ENCODE results near the gene PTPRF. TPM values are rescaled to one million over a fixed set of nuclear protein-coding genes. Genes with fewer than 3 reads are reported as not detected.
"Not testable (repeated sequence)": the region's sequence is repeated elsewhere in the genome, so short reads cannot be mapped to it uniquely, and the experiment has no call there.

PTPRF gene
- total and polyA plus RNA-seq, 12 donors, result 1.7 to 10.3 (median 4.5) TPM

- Histone ChIP-seq H3K4me1 (no peaks in the 10 kb centered on the region), H3K9me3 (no peaks in the 10 kb centered on the region), H3K4me3 (no peak overlapping the region), H3K36me3 (no peaks in the 10 kb centered on the region), H3K27ac (no peak overlapping the region), H3K27me3 (peaks cover 0 to 6% (median 0%) of the 10 kb centered on the region in 7 donors)
- WGBS, 2 donors, result 77% methylated on average over 5 of the region's 5 CpGs
- no peak for TF ChIP-seq CTCF (IDR thresholded peaks at IDR 0.05)
- DNase-seq, result no peak
- no peak for ATAC-seq
- intact Hi-C loops (cut with DNase I), result loop anchor here in 3 of 10 donors (10.0 kb wide), 2 partner anchors 105 to 115 kb away; partner anchors contain the start of gene PTPRF (in 1 of the 3)
Measured at GRCh38 chr1:43639976-43640794, 109.5 kb downstream of the PTPRF start.

GRCh38 chr1:43644558-43644957 is 113.9 kb downstream of the PTPRF start:
- Histone ChIP-seq H3K27ac (no peak overlapping the region), H3K9me3 (no peaks in the 10 kb centered on the region), H3K36me3 (no peaks in the 10 kb centered on the region), H3K4me1 (peaks cover 0 to 8% (median 0%) of the 10 kb centered on the region in 9 donors), H3K4me3 (no peak overlapping the region), H3K27me3 (peaks cover 0 to 6% (median 0%) of the 10 kb centered on the region in 7 donors)
- 63 to 68% methylated on average over 1 of the region's 1 CpG for WGBS, 2 donors
- intact Hi-C loops (cut with DNase I), result loop anchor here in 3 of 10 donors (10.0 kb wide), 2 partner anchors 110 to 120 kb away; partner anchors contain the start of gene PTPRF (in 1 of the 3)
- no peak for TF ChIP-seq CTCF (IDR thresholded peaks at IDR 0.05)
- DNase-seq (no peak), ATAC-seq (no peak)

- no peaks in the 10 kb centered on the region for H3K36me3 ChIP-seq
- WGBS, 2 donors, result 81 to 82% methylated on average over 1 of the region's 1 CpG
- intact Hi-C loops (cut with DNase I), result loop anchor here in 3 of 10 donors (10.0 kb wide), 2 partner anchors 111 to 121 kb away; partner anchors contain the start of gene PTPRF (in 1 of the 3)
Measured at GRCh38 chr1:43645461-43645860, 114.8 kb downstream of the PTPRF start.

GRCh38 chr1:43647331-43647730 is 116.6 kb downstream of the PTPRF start:
- 95 to 96% methylated on average over 9 of the region's 9 CpGs for WGBS, 2 donors
- H3K4me1 ChIP-seq, result peaks cover 9 to 25% (median 17%) of the 10 kb centered on the region in 9 donors
- ATAC-seq, H3K4me3 ChIP-seq, H3K27me3 ChIP-seq, H3K9me3 ChIP-seq, H3K27ac ChIP-seq, H3K36me3 ChIP-seq, DNase-seq: not testable (repeated sequence)
- intact Hi-C loops (cut with DNase I), result loop anchor here in 3 of 10 donors (10.0 kb wide), 2 partner anchors 113 to 123 kb away; partner anchors contain the start of gene PTPRF (in 1 of the 3)

More at GRCh38 chr1:43645461-43645860, 114.8 kb downstream of the PTPRF start:
- Histone ChIP-seq H3K4me3 (no peak overlapping the region), H3K9me3 (no peaks in the 10 kb centered on the region), H3K4me1 (peaks cover 0 to 8% (median 0%) of the 10 kb centered on the region in 9 donors), H3K27me3 (peaks cover 0 to 6% (median 0%) of the 10 kb centered on the region in 7 donors), H3K27ac (no peak overlapping the region)
- no peak for TF ChIP-seq CTCF (IDR thresholded peaks at IDR 0.05)
- ATAC-seq (no peak), DNase-seq (no peak)
